ENCODE measurements around the gene IL1B.

The IL1B gene

DNA sequence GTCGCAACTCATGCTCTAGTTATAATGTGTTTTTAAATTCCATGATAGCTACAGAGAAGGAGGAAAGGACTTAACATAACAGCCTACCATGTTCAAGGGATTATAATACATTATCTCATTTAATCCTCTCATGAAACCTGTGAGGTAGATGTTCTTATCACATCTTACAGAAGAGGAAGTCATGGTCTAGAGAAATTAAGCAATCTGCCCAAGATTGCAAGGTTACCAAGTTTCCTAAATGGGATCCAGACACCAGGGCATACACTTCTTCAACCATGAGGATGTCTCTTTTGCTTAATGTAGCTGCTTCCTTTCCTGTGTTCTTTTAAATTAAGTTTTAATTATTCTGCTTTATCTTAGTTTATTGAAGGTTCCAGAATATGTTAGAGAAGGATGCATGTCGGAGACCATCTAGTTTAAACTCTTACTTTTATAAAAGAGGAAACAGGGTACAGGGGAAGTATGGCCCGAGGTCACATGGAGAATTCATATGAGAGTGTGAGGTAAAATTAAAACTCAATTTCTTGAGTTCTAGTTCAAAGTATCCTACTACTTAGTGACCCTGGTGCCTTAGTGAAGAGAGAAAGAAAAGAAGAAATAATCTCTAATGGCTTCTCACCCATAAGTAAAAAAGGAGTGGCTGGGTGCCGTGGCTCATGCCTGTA lies 48.7 kb downstream of the IL1B start:
- DNase-seq (ENCODE audit: low spot score), result no peak
- TF ChIP-seq, protein P1, sequence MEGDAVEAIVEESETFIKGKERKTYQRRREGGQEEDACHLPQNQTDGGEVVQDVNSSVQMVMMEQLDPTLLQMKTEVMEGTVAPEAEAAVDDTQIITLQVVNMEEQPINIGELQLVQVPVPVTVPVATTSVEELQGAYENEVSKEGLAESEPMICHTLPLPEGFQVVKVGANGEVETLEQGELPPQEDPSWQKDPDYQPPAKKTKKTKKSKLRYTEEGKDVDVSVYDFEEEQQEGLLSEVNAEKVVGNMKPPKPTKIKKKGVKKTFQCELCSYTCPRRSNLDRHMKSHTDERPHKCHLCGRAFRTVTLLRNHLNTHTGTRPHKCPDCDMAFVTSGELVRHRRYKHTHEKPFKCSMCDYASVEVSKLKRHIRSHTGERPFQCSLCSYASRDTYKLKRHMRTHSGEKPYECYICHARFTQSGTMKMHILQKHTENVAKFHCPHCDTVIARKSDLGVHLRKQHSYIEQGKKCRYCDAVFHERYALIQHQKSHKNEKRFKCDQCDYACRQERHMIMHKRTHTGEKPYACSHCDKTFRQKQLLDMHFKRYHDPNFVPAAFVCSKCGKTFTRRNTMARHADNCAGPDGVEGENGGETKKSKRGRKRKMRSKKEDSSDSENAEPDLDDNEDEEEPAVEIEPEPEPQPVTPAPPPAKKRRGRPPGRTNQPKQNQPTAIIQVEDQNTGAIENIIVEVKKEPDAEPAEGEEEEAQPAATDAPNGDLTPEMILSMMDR (IDR thresholded peaks at IDR 0.05; ENCODE audit: extremely low read depth, missing control alignments), result no peak

DNA sequence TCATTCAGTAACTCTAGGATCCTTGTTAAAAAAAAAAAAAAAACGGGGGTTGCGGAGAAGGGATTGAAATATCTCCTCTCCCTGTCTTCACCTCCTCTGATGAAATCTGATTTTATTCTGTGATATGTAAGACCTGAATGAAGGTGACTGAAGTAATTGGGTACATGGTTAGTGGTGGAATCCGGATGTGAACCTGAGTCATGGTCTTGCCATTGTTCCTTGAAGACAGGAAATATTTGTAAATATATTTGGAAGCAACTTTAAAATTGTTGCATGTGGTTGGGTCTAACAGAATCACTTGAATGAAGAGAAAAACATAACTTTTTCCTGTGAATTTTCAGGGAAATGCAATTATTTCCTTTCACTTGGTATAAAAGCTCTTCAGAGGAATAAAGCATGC lies 49.3 kb downstream of the IL1B start:
- TF ChIP-seq, protein P1 (IDR thresholded peaks at IDR 0.05; ENCODE audit: extremely low read depth, missing control alignments), result no peak

DNA sequence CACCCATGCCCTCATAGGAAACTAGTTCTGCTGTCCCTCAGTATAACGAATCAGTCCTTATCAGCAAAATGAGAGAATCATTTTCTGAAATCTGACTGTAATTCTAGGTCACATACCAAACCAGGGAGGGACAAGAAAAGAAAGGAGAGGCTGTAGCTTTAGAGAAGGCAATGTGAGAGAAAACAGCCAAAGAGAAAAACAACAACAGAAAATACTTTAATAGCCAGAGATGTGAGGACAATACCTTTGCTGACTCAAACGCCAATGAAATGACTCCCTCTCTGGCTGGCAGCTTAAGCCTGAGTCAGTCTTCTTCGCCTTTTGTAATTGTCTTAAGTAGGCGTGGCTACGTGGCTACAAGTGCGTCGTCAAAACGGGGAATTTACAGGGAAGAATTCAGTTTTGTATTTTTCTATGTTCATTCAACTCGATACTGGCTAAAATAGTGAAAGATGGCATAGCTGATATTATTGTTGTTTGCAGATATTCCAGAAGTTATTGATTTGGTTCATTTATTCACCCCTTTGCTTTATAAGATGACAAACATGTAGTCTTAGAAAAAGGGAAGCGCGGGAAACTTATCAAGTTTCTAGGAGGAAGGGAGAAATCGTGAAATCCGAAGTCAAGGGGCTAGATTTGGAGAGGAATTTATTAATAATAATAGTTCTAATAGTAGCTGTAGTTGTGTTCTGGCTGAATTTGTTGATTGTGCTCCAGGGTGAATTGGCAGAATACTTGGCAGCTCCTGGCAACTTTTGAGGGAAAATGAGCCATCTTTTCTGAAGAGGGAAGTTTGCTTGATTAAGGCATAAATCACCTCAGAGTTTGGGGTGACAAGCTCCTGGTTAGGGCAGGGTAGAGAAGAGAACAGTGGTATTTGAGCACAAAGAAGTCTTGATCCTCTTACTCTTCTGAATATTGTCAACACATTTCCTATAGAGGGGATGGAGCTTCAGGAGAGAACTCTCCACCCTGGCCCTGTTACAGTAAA lies 52.1 kb downstream of the IL1B start, which contains the start of gene IL1A:
Gene IL1A, minus strand, starts transcription at position 295 of the 991 bp plus-strand sequence. CDS start 723 bp downstream, outside the sequence.
- TF ChIP-seq, protein P1 (IDR thresholded peaks at IDR 0.05; ENCODE audit: extremely low read depth, missing control alignments), result no peak
- DNase-seq (ENCODE audit: low spot score), result no peak

More for the DNA sequence above, 49.3 kb downstream of the IL1B start:
- DNase-seq (ENCODE audit: low spot score), result no peak

DNA sequence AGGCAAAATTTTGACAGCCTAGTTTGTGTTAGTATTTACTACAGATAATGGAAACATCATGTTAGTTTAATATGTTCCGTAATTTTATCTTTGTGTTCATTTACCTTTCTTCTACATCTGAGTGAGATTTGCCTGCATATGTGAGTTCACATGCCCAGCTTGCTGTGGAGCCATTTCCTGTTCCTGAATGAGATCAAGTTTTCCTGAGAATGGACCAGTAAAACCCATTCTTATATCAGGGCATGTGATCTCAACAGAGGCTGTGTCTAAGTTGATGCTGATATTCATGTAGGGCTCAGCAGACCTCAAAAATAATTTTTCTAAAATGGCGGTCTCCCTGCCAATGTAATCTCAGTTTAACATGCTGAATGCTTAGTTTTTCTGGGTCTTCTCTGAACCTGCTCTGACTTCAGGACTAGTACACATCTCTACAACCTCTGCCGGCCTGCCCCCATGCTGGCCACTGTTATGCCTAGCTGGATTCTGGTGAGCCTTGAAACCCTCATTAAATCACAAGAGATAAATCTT lies 53.3 kb downstream of the IL1B start:
- DNase-seq (ENCODE audit: low spot score), result no peak

DNA sequence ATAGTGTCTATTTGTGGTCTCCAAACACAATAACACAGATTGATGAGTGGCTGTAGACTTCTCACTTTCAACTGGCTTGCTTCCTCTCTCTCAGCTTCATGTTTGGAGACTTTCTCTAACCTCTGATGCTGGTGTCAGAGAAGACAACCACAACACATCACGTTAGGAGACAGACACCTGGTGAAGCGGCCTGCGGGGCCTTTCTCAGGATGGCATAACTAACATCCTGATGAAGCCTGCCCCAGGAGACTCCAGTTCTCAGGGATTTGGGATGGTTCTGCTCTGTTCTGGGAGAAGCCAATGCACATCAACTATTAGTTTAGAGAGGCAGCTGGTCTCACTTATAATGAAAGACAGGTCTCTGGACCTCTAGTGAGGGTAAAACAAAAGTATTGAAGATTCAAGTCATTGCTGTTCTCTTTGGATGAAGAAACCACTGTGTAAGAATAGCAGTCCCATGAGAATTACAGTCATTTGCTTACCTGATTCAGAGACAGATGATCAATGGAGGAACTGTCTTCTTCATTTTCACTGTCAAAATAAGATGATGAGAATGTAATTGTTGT lies 54.3 kb downstream of the IL1B start:
- DNase-seq (ENCODE audit: low spot score), result peak; percentile 46
- TF ChIP-seq, protein P1 (IDR thresholded peaks at IDR 0.05; ENCODE audit: extremely low read depth, missing control alignments), result no peak

More for the DNA sequence above, 53.3 kb downstream of the IL1B start:
- TF ChIP-seq, protein P1 (IDR thresholded peaks at IDR 0.05; ENCODE audit: extremely low read depth, missing control alignments), result no peak
